ENCODE data around the gene KRT33B. TPM values are rescaled to one million over a fixed set of nuclear protein-coding genes. Genes with fewer than 3 reads are reported as not detected.

The KRT33B gene
- total and polyA plus RNA-seq, 2 of the 4 experiments (the other 2 are of a cell fraction) = 0.18 to 0.22 TPM

GRCh38 chr17:41407226-41407625 lies 37.6 kb upstream of the KRT33B start:
- Histone ChIP-seq H2AK5ac (ENCODE audit: low read depth, low read length) (no peak overlapping the region), H3K9me1 (ENCODE audit: insufficient read depth, low read length) (peaks cover 26% of the 10 kb centered on the region), H3K27me3 (ENCODE audit: control insufficient read depth, insufficient read depth, low read length) (no peaks in the 10 kb centered on the region), H2BK5ac (ENCODE audit: low read depth, low read length, poor library complexity, severe bottlenecking) (no peak overlapping the region), H3K14ac (replicated peaks; ENCODE audit: low read depth, low read length) (no peak overlapping the region), H3K4me2 (ENCODE audit: low read depth, low read length) (no peak overlapping the region), H2AK9ac (replicated peaks; ENCODE audit: low read depth, low read length, poor library complexity) (no peak overlapping the region), H4K91ac (ENCODE audit: insufficient read depth, low read depth, low read length) (no peak overlapping the region), H3K27ac (ENCODE audit: insufficient read depth, low read length) (no peak overlapping the region), H3K9me3 (ENCODE audit: control insufficient read depth, insufficient read depth, low read length) (no peaks in the 10 kb centered on the region), H2BK120ac (ENCODE audit: low read depth, low read length) (no peak overlapping the region), H3K4ac (ENCODE audit: low read depth, low read length) (no peak overlapping the region), H3K4me1 (ENCODE audit: control insufficient read depth, insufficient read depth, low read length) (peaks cover 22% of the 10 kb centered on the region), H2AFZ (replicated peaks; ENCODE audit: low read length, poor library complexity) (no peak overlapping the region), H3K56ac (ENCODE audit: extremely low read depth, insufficient read depth, low read length) (no peak overlapping the region), H2BK20ac (ENCODE audit: low read depth, low read length) (no peak overlapping the region), H4K20me1 (ENCODE audit: insufficient read depth, low read length) (no peaks in the 10 kb centered on the region), H3K79me1 (ENCODE audit: low read depth in 1 of 2, low read length in 2 of 2) (no peaks in the 10 kb centered on the region; a peak in 1 of 4 replicates), H3K9ac (ENCODE audit: low read depth, low read length) (no peak overlapping the region), H3K23ac (ENCODE audit: low read depth, low read length) (no peak overlapping the region), H3K36me3 (ENCODE audit: control insufficient read depth, insufficient read depth, low read length) (no peaks in the 10 kb centered on the region), H2BK15ac (ENCODE audit: low read depth, low read length) (no peak overlapping the region), H3K4me3 (ENCODE audit: insufficient read depth, low read depth, low read length) (no peak overlapping the region), H4K8ac (ENCODE audit: low read depth in 2 of 2, low read length in 2 of 2) (no peak overlapping the region), H4K5ac (ENCODE audit: low read depth, low read length) (no peak overlapping the region), H3K18ac (ENCODE audit: low read depth, low read length) (no peak overlapping the region)
- intact Hi-C loops (cut with micrococcal nuclease) = no loop called here
- ATAC-seq (ENCODE audit: low read depth) (no peak), DNase-seq (no peak)
- WGBS, 2 experiments (ENCODE audit: extremely low coverage in 2 of 2, insufficient read length in 1 of 2) = 83% methylated on average over 2 of the region's 10 CpGs; no CpG with 5 or more reads in 1 of the 2 experiments
- ChIA-PET POLR2A (ENCODE audit: unreplicated experiment) (no interaction called here), CTCF (no interaction called here)
- BruUV-seq (replicated peaks) = no TSS peak
- dilution Hi-C loops (cut with HindIII; ENCODE audit: low sequenced_read_pairs, unreplicated experiment) = no loop called here
- in situ Hi-C loops (cut with MboI; ENCODE audit: low sequenced_read_pairs) = no loop called here
- TF ChIP-seq CEBPB (IDR thresholded peaks at IDR 0.05; ENCODE audit: low read depth, low read length) (no peak), NFE2L2 (IDR thresholded peaks at IDR 0.05; ENCODE audit: low read depth, low read length) (no peak), USF2 (IDR thresholded peaks at IDR 0.05; ENCODE audit: low read depth, low read length) (no peak), RFX5 (IDR thresholded peaks at IDR 0.05; ENCODE audit: low read depth, low read length) (no peak), CHD1 (IDR thresholded peaks at IDR 0.05; ENCODE audit: low read depth, low read length) (no peak), RAD21 (IDR thresholded peaks at IDR 0.05; ENCODE audit: low read length) (no peak), FOS (IDR thresholded peaks at IDR 0.05; ENCODE audit: low read depth, low read length) (no peak), MXI1 (IDR thresholded peaks at IDR 0.05; ENCODE audit: borderline replicate concordance, low read depth, low read length) (no peak), MAZ (IDR thresholded peaks at IDR 0.05; ENCODE audit: borderline replicate concordance, low read depth, low read length) (no peak), SMC3 (IDR thresholded peaks at IDR 0.05; ENCODE audit: low read depth, low read length) (no peak), RCOR1 (IDR thresholded peaks at IDR 0.05; ENCODE audit: insufficient replicate concordance, low read length) (no peak)
- TF ChIP-seq, protein P1, sequence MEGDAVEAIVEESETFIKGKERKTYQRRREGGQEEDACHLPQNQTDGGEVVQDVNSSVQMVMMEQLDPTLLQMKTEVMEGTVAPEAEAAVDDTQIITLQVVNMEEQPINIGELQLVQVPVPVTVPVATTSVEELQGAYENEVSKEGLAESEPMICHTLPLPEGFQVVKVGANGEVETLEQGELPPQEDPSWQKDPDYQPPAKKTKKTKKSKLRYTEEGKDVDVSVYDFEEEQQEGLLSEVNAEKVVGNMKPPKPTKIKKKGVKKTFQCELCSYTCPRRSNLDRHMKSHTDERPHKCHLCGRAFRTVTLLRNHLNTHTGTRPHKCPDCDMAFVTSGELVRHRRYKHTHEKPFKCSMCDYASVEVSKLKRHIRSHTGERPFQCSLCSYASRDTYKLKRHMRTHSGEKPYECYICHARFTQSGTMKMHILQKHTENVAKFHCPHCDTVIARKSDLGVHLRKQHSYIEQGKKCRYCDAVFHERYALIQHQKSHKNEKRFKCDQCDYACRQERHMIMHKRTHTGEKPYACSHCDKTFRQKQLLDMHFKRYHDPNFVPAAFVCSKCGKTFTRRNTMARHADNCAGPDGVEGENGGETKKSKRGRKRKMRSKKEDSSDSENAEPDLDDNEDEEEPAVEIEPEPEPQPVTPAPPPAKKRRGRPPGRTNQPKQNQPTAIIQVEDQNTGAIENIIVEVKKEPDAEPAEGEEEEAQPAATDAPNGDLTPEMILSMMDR (conservative IDR thresholded peaks at IDR 0.05; ENCODE audit: low read depth, low read length) = no peak

Data from IMR-90 (cell line).